C4-2B (cell line): ENCODE results near the gene MAPK7.

Experiments used
- H3K27ac ChIP-seq: fragments of 450-650 bp; 2 replicates; pipeline ENCODE4 v1.5.1; 2017
- CTCF ChIP-seq: fragments of 450-650 bp; conservative IDR thresholded peaks from 2 replicates; pipeline ENCODE4 v1.5.1; 2017; ENCODE audit warnings: mild to moderate bottlenecking
- ZFX ChIP-seq: fragments of 450-650 bp; IDR thresholded peaks from 2 replicates; pipeline ENCODE4 v1.6.1; 2017

Gene MAPK7

GRCh38 chr17:19371259-19372010 is 6.9 kb upstream of the MAPK7 start:
- TF ChIP-seq ZFX: no peak
- no peak for TF ChIP-seq CTCF
- H3K27ac ChIP-seq: no peak overlapping the region

- TF ChIP-seq ZFX (no peak), CTCF (no peak)
- no peak overlapping the region for H3K27ac ChIP-seq
These were observed 6.3 kb upstream of the MAPK7 start for GRCh38 chr17:19372011-19372370.

- TF ChIP-seq CTCF (no peak), ZFX (no peak)
- no peak overlapping the region for H3K27ac ChIP-seq
These were observed 5.9 kb upstream of the MAPK7 start for GRCh38 chr17:19372439-19372838.

GRCh38 chr17:19372866-19373504 is 5.3 kb upstream of the MAPK7 start:
- TF ChIP-seq ZFX (no peak), CTCF (no peak)
- no peak overlapping the region for H3K27ac ChIP-seq

- no peak for TF ChIP-seq CTCF
- H3K27ac ChIP-seq: no peak overlapping the region
These were observed 4.2 kb upstream of the MAPK7 start for GRCh38 chr17:19374136-19374535.

- no peak for TF ChIP-seq ZFX
- TF ChIP-seq CTCF: no peak
- H3K27ac ChIP-seq: no peak overlapping the region
These were observed 2.6 kb upstream of the MAPK7 start for GRCh38 chr17:19375732-19376131.

GRCh38 chr17:19376811-19377210 is 1.5 kb upstream of the MAPK7 start:
- H3K27ac ChIP-seq: no peak overlapping the region
- no peak for TF ChIP-seq ZFX
- no peak for TF ChIP-seq CTCF
